K562 (cell line): ENCODE measurements around the gene TMEM79. TPM values are rescaled to one million over a fixed set of nuclear protein-coding genes. Genes with fewer than 3 reads are reported as not detected.

Experiments used
- CTBP1 ChIP-seq: fragments of 450-650 bp; IDR thresholded peaks from 2 replicates; pipeline ENCODE4 v1.6.1; 2016; ENCODE audit warnings: borderline replicate concordance
- CTCF ChIP-seq, 3 experiments: IDR thresholded peaks in 2 of 3; conservative IDR thresholded peaks in 1 of 3; 2 replicates each; pipeline ENCODE4 v1.5.1; 2011 to 2012; ENCODE audit warnings: low read length in 3 of 3, mild to moderate bottlenecking in 3 of 3, control low read depth in 2 of 3, improper control_type of control experiment in 1 of 3, inconsistent platforms in 1 of 3, low read depth in 1 of 3, mixed read lengths in 1 of 3, moderate library complexity in 1 of 3; ENCODE audit not compliant: insufficient read depth in 2 of 3
- FOXJ2 ChIP-seq: fragments of 200-800 bp; sonication (Bioruptor generic); IDR thresholded peaks from 2 replicates; pipeline ENCODE4 v1.6.1; 2016; ENCODE audit warnings: missing genetic modification characterization, missing compliant biosample characterization
- HDAC1 ChIP-seq, 2 experiments: fragments of 450-650 bp; IDR thresholded peaks; 2 replicates each; pipeline ENCODE4 v1.6.1; 2016 to 2017; ENCODE audit warnings: inconsistent platforms in 1 of 2, mild to moderate bottlenecking in 1 of 2, moderate library complexity in 1 of 2
- LARP7 ChIP-seq: fragments of 450-650 bp; IDR thresholded peaks from 2 replicates; pipeline ENCODE4 v1.6.1; 2016
- TAF1 ChIP-seq: IDR thresholded peaks from 2 replicates; pipeline ENCODE4 v1.6.1; 2011; ENCODE audit warnings: mild to moderate bottlenecking, low read length, moderate library complexity; ENCODE audit not compliant: insufficient read depth, control insufficient read depth, severe bottlenecking; ENCODE audit errors: extremely low read depth
- TRIM25 ChIP-seq: fragments of 450-650 bp; IDR thresholded peaks from 2 replicates; pipeline ENCODE4 v1.7.0; 2016; ENCODE audit warnings: borderline replicate concordance
- ZBTB26 ChIP-seq: fragments of 450-650 bp; formaldehyde crosslinking; IDR thresholded peaks from 2 replicates; pipeline ENCODE4 v1.4.0; 2022; ENCODE audit warnings: missing genetic modification characterization
- ZBTB43 ChIP-seq: sonication (generic); formaldehyde crosslinking; IDR thresholded peaks from 2 replicates; pipeline ENCODE4 v1.8.0; 2023; ENCODE audit warnings: mild to moderate bottlenecking, missing genetic modification reagents
- polyA plus RNA-seq, 8 experiments: library from polyadenylated mRNA; depleted of rRNA in 4 of 8; stranded (reverse) in 5 of 8; unstranded in 3 of 8; fragments of >200 nt; fragmentation: Nextera tagmentation in 2 of 8; fragmentation: Illumina TruSeq in 1 of 8; extraction: Ambion mirVana in 2 of 8; extraction: Trizol in 1 of 8; gene quantifications; 2 replicates each; pipeline versions ENCODE4 v1.2.1 to v1.2.3, GENCODE V29; 2011 to 2014; ENCODE audit warnings: inconsistent platforms in 1 of 8, missing spikeins in 1 of 8
- total RNA-seq, 7 experiments: library from RNA; depleted of rRNA in 6 of 7; stranded (reverse); fragments of >200 nt in 6 of 7; fragmentation: Illumina TruSeq in 2 of 7; extraction: Trizol in 2 of 7; gene quantifications; 2 replicates each; pipeline versions ENCODE4 v1.2.1 to v1.2.3, GENCODE V29; 2011 to 2021; ENCODE audit warnings: low replicate concordance in 1 of 7
- TF ChIP-seq, protein P1 (sequence below): fragments of 450-650 bp; IDR thresholded peaks from 2 replicates; pipeline ENCODE4 v1.6.1; 2016; ENCODE audit warnings: borderline replicate concordance
- TF ChIP-seq, protein P2 (sequence below): IDR thresholded peaks from 2 replicates; pipeline ENCODE4 v1.6.1; 2016; ENCODE audit warnings: missing genetic modification characterization, missing compliant biosample characterization
- TF ChIP-seq, protein P3 (sequence below), 2 experiments: fragments of 450-650 bp in 1 of 2; IDR thresholded peaks; 2 replicates each; pipeline ENCODE4 v1.6.1; 2011 to 2017; ENCODE audit warnings: low read depth in 2 of 2, antibody characterized with exemption in 1 of 2, borderline replicate concordance in 1 of 2, low read length in 1 of 2, mild to moderate bottlenecking in 1 of 2, mixed read lengths in 1 of 2; ENCODE audit not compliant: control insufficient read depth in 1 of 2

The TMEM79 gene
- total and polyA plus RNA-seq, 9 of the 15 experiments (the other 6 are each of a cell fraction or from before 2014, with no cell fraction given) = 0.69 to 6.8 (median 4.0) TPM

GRCh38 chr1:156337888-156338179 is 53.7 kb downstream of the TMEM79 start (continued):
- TF ChIP-seq CTCF (IDR thresholded peaks at IDR 0.05 in 2 of 3, conservative IDR thresholded peaks at IDR 0.05 in 1 of 3; ENCODE audit: insufficient read depth in 2 of 3, low read depth in 1 of 3, low read length in 3 of 3) = 0 out of 6 replicates have a peak, but pooled peaks of 1 of the 3 experiments have one; percentile 16
- 0 out of 2 replicates have a peak, but pooled peaks have one; percentile 13 for TF ChIP-seq ZBTB43 (CRISPR knock-in tag)
- TF ChIP-seq FOXJ2 (tag) = no peak
- peak; percentile 21; the same call in 1 of the 2 replicates for TF ChIP-seq ZBTB26 (CRISPR knock-in tag)
- peak in 1 of 2 experiments; percentile 77; a peak in 2 of 4 replicates for TF ChIP-seq HDAC1 (IDR thresholded peaks at IDR 0.05)
- 0 out of 2 replicates have a peak, but pooled peaks have one; percentile 18 for TF ChIP-seq CTBP1
- no peak for TF ChIP-seq TAF1
- TF ChIP-seq, protein P1, sequence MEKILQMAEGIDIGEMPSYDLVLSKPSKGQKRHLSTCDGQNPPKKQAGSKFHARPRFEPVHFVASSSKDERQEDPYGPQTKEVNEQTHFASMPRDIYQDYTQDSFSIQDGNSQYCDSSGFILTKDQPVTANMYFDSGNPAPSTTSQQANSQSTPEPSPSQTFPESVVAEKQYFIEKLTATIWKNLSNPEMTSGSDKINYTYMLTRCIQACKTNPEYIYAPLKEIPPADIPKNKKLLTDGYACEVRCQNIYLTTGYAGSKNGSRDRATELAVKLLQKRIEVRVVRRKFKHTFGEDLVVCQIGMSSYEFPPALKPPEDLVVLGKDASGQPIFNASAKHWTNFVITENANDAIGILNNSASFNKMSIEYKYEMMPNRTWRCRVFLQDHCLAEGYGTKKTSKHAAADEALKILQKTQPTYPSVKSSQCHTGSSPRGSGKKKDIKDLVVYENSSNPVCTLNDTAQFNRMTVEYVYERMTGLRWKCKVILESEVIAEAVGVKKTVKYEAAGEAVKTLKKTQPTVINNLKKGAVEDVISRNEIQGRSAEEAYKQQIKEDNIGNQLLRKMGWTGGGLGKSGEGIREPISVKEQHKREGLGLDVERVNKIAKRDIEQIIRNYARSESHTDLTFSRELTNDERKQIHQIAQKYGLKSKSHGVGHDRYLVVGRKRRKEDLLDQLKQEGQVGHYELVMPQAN = peak; percentile 87
- peak; percentile 74; the same call in 1 of the 2 replicates for TF ChIP-seq TRIM25
- TF ChIP-seq, protein P2, sequence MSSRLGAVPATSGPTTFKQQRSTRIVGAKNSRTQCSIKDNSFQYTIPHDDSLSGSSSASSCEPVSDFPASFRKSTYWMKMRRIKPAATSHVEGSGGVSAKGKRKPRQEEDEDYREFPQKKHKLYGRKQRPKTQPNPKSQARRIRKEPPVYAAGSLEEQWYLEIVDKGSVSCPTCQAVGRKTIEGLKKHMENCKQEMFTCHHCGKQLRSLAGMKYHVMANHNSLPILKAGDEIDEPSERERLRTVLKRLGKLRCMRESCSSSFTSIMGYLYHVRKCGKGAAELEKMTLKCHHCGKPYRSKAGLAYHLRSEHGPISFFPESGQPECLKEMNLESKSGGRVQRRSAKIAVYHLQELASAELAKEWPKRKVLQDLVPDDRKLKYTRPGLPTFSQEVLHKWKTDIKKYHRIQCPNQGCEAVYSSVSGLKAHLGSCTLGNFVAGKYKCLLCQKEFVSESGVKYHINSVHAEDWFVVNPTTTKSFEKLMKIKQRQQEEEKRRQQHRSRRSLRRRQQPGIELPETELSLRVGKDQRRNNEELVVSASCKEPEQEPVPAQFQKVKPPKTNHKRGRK (tag) = no peak
- TF ChIP-seq, protein P3, sequence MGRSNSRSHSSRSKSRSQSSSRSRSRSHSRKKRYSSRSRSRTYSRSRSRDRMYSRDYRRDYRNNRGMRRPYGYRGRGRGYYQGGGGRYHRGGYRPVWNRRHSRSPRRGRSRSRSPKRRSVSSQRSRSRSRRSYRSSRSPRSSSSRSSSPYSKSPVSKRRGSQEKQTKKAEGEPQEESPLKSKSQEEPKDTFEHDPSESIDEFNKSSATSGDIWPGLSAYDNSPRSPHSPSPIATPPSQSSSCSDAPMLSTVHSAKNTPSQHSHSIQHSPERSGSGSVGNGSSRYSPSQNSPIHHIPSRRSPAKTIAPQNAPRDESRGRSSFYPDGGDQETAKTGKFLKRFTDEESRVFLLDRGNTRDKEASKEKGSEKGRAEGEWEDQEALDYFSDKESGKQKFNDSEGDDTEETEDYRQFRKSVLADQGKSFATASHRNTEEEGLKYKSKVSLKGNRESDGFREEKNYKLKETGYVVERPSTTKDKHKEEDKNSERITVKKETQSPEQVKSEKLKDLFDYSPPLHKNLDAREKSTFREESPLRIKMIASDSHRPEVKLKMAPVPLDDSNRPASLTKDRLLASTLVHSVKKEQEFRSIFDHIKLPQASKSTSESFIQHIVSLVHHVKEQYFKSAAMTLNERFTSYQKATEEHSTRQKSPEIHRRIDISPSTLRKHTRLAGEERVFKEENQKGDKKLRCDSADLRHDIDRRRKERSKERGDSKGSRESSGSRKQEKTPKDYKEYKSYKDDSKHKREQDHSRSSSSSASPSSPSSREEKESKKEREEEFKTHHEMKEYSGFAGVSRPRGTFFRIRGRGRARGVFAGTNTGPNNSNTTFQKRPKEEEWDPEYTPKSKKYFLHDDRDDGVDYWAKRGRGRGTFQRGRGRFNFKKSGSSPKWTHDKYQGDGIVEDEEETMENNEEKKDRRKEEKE (IDR thresholded peaks at IDR 0.05; ENCODE audit: borderline replicate concordance in 1 of 2, control insufficient read depth in 1 of 2, low read depth in 2 of 2, low read length in 1 of 2) = 0 out of 4 replicates have a peak, but pooled peaks of 1 of the 2 experiments have one; percentile 15
- TF ChIP-seq LARP7 = peak; percentile 89
